GM12878 (cell line): Measurements from ENCODE around the gene PTPRH. TPM values are rescaled to one million over a fixed set of nuclear protein-coding genes. Genes with fewer than 3 reads are reported as not detected.

ENCODE experiments used
- ATAC-seq: fragments of 200-7000 bp; cut with Tn5 transposase; 3 replicates; pipeline ENCODE4 v1.9.1; 2020; ENCODE audit warnings: mild to moderate bottlenecking, moderate library complexity
- BruUV-seq: library from RNA; stranded (reverse); fragments of 400-500 nt; replicated peaks from 2 replicates; lab custom pipeline; 2021; lab: Mats Ljungman, UMichigan
- CTCF ChIA-PET: fragments of 300-600 bp; sonication (Branson Sonifier 250); formaldehyde crosslinking; extraction: SDS; loops from one replicate; lab custom pipeline; 2021; ENCODE audit warnings: inconsistent platforms; lab: Yijun Ruan, JAX
- POLR2A ChIA-PET: fragments of 350-600 bp; formaldehyde crosslinking; extraction: SDS; loops from one replicate; lab custom pipeline; 2021; ENCODE audit warnings: inconsistent platforms; lab: Charles Lee
- RAD21 ChIA-PET: fragments of 300-600 bp; sonication (Branson Sonifier 250); formaldehyde crosslinking; loops from one replicate; lab custom pipeline; 2023; ENCODE audit warnings: antibody characterized with exemption; ENCODE audit not compliant: unreplicated experiment; lab: Charles Lee
- SMC1A ChIA-PET: fragments of 300-600 bp; sonication (Branson Sonifier 250); formaldehyde crosslinking; loops from one replicate; lab custom pipeline; 2023; ENCODE audit not compliant: unreplicated experiment, uncharacterized antibody; lab: Charles Lee
- DNase-seq: peaks from one replicate; pipeline ENCODE4 v3.0.0-alpha.2; 2011; ENCODE audit warnings: low read depth, low spot score
- FAIRE-seq: peaks from 3 replicates; lab custom pipeline; 2011; peaks lifted over from hg19 to GRCh38; lab: Jason Lieb, UNC
- H2AFZ ChIP-seq: 2 replicates; pipeline ENCODE4 v1.6.0; 2011; ENCODE audit warnings: low read depth, low read length, control low read depth; ENCODE audit not compliant: control insufficient read depth
- H3K27ac ChIP-seq: 2 replicates; pipeline ENCODE4 v1.5.1; 2011; ENCODE audit warnings: control low read depth; ENCODE audit not compliant: control insufficient read depth, insufficient read depth
- H3K27me3 ChIP-seq, 2 experiments: replicated peaks in 1 of 2; 2 replicates each; pipeline versions ENCODE4 v1.6.0 to v1.6.1; 2011; ENCODE audit warnings: low read length in 1 of 2; ENCODE audit not compliant: control insufficient read depth in 2 of 2, insufficient read depth in 2 of 2
- H3K36me3 ChIP-seq, 2 experiments: 2 replicates each; pipeline ENCODE4 v1.5.1; 2011; ENCODE audit warnings: low read length in 1 of 2; ENCODE audit not compliant: control insufficient read depth in 2 of 2, insufficient read depth in 2 of 2
- H3K4me1 ChIP-seq: 2 replicates; pipeline ENCODE4 v1.6.1; 2011; ENCODE audit warnings: mild to moderate bottlenecking, low read length, moderate library complexity, mixed read lengths; ENCODE audit not compliant: control insufficient read depth, insufficient read depth
- H3K4me2 ChIP-seq: 2 replicates; pipeline ENCODE4 v1.6.0; 2011; ENCODE audit warnings: control low read depth; ENCODE audit not compliant: control insufficient read depth, insufficient read depth
- H3K4me3 ChIP-seq: fragments of 200-600 bp; sonication (generic); 2 replicates; pipeline ENCODE4 v1.5.1; 2016
- H3K79me2 ChIP-seq: 2 replicates; pipeline ENCODE4 v1.6.0; 2011; ENCODE audit warnings: low read length; ENCODE audit not compliant: control insufficient read depth, insufficient read depth
- H3K9ac ChIP-seq: 2 replicates; pipeline ENCODE4 v1.8.0; 2011; ENCODE audit warnings: low read length, control low read depth, mixed read lengths; ENCODE audit not compliant: control insufficient read depth, insufficient read depth
- H3K9me3 ChIP-seq: replicated peaks from 3 replicates; pipeline ENCODE4 v1.5.1; 2011; ENCODE audit warnings: mild to moderate bottlenecking, low read length; ENCODE audit not compliant: control insufficient read depth, insufficient read depth
- H4K20me1 ChIP-seq: 2 replicates; pipeline ENCODE4 v1.6.0; 2011; ENCODE audit not compliant: control insufficient read depth, insufficient read depth
- ATF7 ChIP-seq: fragments of 450-650 bp; IDR thresholded peaks from 2 replicates; pipeline ENCODE4 v1.6.1; 2016; ENCODE audit warnings: low read depth, mild to moderate bottlenecking
- BCL11A ChIP-seq: IDR thresholded peaks from 2 replicates; pipeline ENCODE4 v1.6.1; 2011; ENCODE audit warnings: low read depth, low read length
- FOXM1 ChIP-seq: IDR thresholded peaks from 2 replicates; pipeline ENCODE4 v1.6.1; 2012; ENCODE audit warnings: low read depth, mild to moderate bottlenecking, inconsistent platforms, low read length, moderate library complexity
- MEF2B ChIP-seq: fragments of 450-650 bp; IDR thresholded peaks from 2 replicates; pipeline ENCODE4 v1.6.1; 2018; ENCODE audit warnings: mild to moderate bottlenecking, moderate library complexity; ENCODE audit not compliant: partially characterized antibody, poor library complexity, severe bottlenecking
- PML ChIP-seq: IDR thresholded peaks from 2 replicates; pipeline ENCODE4 v1.6.1; 2012; ENCODE audit warnings: low read length, inconsistent platforms
- PRDM15 ChIP-seq: fragments of 450-650 bp; formaldehyde crosslinking; IDR thresholded peaks from 2 replicates; pipeline ENCODE4 v1.4.0; 2020; ENCODE audit warnings: mild to moderate bottlenecking, moderate library complexity
- RCOR1 ChIP-seq: conservative IDR thresholded peaks from 2 replicates; pipeline ENCODE4 v1.6.1; 2012; ENCODE audit warnings: low read depth, low read length, improper control_type of control experiment
- RFX5 ChIP-seq: IDR thresholded peaks from 2 replicates; pipeline ENCODE4 v1.6.1; 2011; ENCODE audit warnings: low read depth, low read length, improper control_type of control experiment
- SREBF1 ChIP-seq: IDR thresholded peaks from 2 replicates; pipeline ENCODE4 v1.6.1; 2012; ENCODE audit warnings: mild to moderate bottlenecking, low read length
- STAT3 ChIP-seq: IDR thresholded peaks from 2 replicates; pipeline ENCODE4 v1.6.1; 2011; ENCODE audit warnings: low read depth, low read length, improper control_type of control experiment
- TCF3 ChIP-seq: IDR thresholded peaks from 2 replicates; pipeline ENCODE4 v1.6.1; 2012; ENCODE audit warnings: low read depth, mild to moderate bottlenecking, low read length, borderline replicate concordance; ENCODE audit not compliant: insufficient read depth
- ZSCAN29 ChIP-seq: fragments of 450-650 bp; IDR thresholded peaks from 2 replicates; pipeline ENCODE4 v1.6.1; 2017; ENCODE audit warnings: mild to moderate bottlenecking, moderate library complexity
- WGBS: methylation state at CpG from one replicate; pipeline ENCODE4 v1.1.6; 2016; ENCODE audit warnings: low lambda C conversion rate; ENCODE audit not compliant: insufficient replicate concordance, insufficient coverage; ENCODE audit errors: missing lambda C conversion rate; 5-methylcytosine and 5-hydroxymethylcytosine counted together
- in situ Hi-C: fragments of 300-500 bp; cut with MboI; formaldehyde crosslinking; loops from 9 replicates; pipeline ENCODE4 v1.14.3; 2018; ENCODE audit warnings: mixed read lengths
- intact Hi-C: fragments of 100-400 bp; cut with micrococcal nuclease; formaldehyde crosslinking; loops from one replicate; pipeline ENCODE4 v1.14.2; 2022; ENCODE audit not compliant: unreplicated experiment
- polyA plus RNA-seq, 11 experiments: library from polyadenylated mRNA; depleted of rRNA in 4 of 11; unstranded in 6 of 11; stranded (reverse) in 5 of 11; fragments of >200 nt; fragmentation: Nextera tagmentation in 4 of 11; fragmentation: Illumina TruSeq in 1 of 11; extraction: Ambion mirVana in 4 of 11; extraction: Trizol in 1 of 11; gene quantifications; 1 replicate in 1 of 11; 2 replicates in 10 of 11; pipeline versions ENCODE4 v1.2.1 to v1.2.3, GENCODE V29; 2011 to 2016; ENCODE audit warnings: inconsistent platforms in 2 of 11, missing spikeins in 2 of 11, low read depth in 1 of 11
- total RNA-seq, 4 experiments: library from RNA; depleted of rRNA in 3 of 4; stranded (reverse); fragments of >200 nt in 3 of 4; fragmentation: Illumina TruSeq in 1 of 4; extraction: Trizol in 1 of 4; gene quantifications; 2 replicates each; pipeline versions ENCODE4 v1.2.1 to v1.2.3, GENCODE V29; 2013 to 2021

Gene PTPRH
- total and polyA plus RNA-seq, 10 of the 15 experiments (the other 5 are each of a cell fraction or from before 2014, with no cell fraction given): 0.08 TPM; not detected in 9

- Histone ChIP-seq H3K27ac (no peak overlapping the region), H3K36me3 (no peaks in the 10 kb centered on the region), H2AFZ (no peak overlapping the region), H3K9ac (no peak overlapping the region), H3K4me2 (no peak overlapping the region), H3K4me1 (no peaks in the 10 kb centered on the region)
- DNase-seq (no peak), ATAC-seq (no peak)
- ChIA-PET RAD21 (no interaction called here), POLR2A (no interaction called here), CTCF (no interaction called here)
- intact Hi-C loops: no loop called here
- no peak for TF ChIP-seq STAT3
- TF ChIP-seq ZSCAN29: no peak
- no peak for TF ChIP-seq BCL11A
- no peak for TF ChIP-seq PML
- no peak for TF ChIP-seq PRDM15
- TF ChIP-seq ATF7: no peak
- no peak for TF ChIP-seq RFX5
- no peak for TF ChIP-seq FOXM1
- no peak for TF ChIP-seq RCOR1
- no peak for TF ChIP-seq SREBF1
- TF ChIP-seq TCF3: no peak
- TF ChIP-seq MEF2B: no peak
- TF ChIP-seq, all 136 proteins: peak for 0
- Histone ChIP-seq H3K4me3 (no peak overlapping the region), H4K20me1 (no peaks in the 10 kb centered on the region), H3K9me3 (no peaks in the 10 kb centered on the region), H3K27me3 (no peaks in the 10 kb centered on the region; a peak in 1 of 4 replicates), H3K79me2 (no peaks in the 10 kb centered on the region)
- in situ Hi-C loops: no loop called here
- SMC1A ChIA-PET: no interaction called here
- FAIRE-seq: no peak
- no TSS peak for BruUV-seq
- WGBS: 16% methylated on average over 12 of the region's 12 CpGs
Observed at GRCh38 chr19:55186080-55186479, 23.2 kb downstream of the PTPRH start.
